MV-4-11 (cell line): Measurements from ENCODE around the gene OSBPL6.

Source experiments
- DNase-seq: peaks from one replicate; lab custom pipeline; 2025; lab: John Stamatoyannopoulos, UW

The OSBPL6 gene

DNA sequence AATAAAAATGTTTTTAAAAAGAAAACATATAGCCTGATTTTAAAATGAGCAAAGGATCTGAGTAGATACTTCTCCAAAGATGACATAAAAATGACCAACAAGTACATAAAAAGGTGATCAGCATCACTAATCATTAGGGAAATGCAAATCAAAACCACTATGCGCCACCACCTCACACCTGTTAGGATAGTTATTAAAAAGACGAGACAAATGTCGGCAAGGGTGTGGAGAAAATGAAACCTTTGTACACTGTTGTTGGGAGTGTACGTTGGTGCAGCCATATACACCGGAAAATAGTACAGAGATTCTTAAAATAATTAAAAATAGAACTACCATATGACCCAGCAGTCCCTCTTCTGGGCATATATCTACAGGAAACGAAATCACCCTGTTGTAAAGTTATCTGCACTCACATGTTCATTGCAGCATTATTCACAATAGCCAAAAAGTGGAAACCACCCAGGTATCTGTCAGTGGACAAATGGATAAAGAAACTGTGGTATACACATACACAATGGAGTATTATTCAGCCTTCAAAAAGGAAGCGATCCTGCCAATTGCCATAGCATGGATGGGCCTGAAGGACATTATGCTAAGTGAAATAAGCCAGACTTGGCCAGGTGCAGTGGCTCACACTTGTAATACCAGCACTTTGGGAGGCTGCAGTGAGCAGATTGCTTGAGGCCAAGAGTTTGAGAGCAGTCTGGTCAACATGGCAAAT, 165.0 kb downstream of the OSBPL6 start:
- DNase-seq, result no peak

DNA sequence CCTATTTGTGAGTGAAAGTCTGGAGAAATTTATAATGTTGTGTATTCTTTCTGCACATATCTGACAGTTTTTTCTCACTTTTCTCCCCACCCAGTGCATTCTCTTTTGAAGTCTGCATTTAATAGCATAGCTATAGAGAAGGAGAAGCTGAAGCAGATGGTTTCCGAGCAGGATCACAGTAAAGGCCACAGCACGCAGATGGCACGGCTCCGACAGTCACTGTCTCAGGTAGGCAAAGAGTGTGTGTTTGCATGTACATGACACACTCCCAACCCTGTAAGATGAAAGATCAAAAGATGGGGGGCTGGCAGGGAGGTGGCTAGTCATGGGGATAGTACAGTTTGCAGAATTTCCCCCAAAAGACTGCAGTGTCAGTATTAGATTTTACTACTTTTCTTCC, 167.3 kb downstream of the OSBPL6 start:
- DNase-seq, result no peak

DNA sequence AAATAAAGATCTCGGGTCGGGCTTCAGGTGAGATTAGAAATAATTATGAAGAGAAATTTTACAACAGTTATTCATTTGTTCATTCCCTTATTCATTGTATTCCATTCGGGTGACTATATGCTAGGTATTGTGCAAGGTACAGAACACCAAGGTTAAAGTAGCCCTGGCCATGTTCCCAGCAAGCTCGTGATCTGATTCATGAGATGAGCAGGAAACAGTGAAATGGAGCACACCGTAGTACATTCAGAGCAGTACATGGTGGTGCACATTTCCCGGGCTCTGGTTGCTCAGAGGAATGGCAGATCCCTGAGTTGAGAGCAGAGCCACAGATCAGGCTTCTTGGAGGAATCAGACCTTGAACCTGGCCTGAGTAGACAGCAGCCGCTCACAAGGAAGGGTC, 168.9 kb downstream of the OSBPL6 start:
- DNase-seq, result no peak

DNA sequence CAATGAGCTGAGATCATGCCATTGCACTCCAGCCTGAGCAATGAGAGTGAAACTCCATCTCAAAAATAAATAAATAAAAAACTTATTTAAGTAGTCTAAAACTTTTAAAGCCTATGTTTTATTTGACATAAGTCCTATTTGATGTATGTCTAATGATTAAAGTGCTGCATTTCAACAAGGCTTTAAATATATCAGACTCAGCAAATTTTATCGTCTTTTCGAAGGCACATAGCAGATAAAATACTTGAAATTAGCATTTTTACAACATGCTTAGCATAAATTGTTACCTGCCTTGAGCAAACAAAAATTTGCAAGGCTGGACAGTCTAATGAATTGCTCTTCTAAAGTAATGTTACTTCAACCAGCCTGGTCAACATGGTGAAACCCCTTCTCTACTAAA, 170.8 kb downstream of the OSBPL6 start:
- DNase-seq, result no peak

DNA sequence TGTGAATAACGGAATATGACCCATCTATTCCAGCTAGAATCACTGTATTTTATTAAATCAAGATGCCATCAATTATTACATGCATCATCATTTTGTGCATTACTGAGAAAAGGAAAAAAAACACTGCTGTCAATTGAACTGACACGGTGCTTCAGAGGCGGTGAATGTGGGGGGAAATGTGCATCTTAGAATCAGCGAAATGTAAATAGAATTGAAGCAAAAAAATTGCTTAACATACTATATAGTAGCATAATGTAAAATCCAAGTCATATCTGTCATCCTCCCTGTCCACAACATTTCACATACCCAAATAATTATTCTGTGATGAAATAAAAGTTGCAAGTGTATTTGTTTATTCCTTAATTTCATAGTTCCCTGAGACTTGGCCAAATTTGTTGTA, 172.1 kb downstream of the OSBPL6 start:
- no peak for DNase-seq

DNA sequence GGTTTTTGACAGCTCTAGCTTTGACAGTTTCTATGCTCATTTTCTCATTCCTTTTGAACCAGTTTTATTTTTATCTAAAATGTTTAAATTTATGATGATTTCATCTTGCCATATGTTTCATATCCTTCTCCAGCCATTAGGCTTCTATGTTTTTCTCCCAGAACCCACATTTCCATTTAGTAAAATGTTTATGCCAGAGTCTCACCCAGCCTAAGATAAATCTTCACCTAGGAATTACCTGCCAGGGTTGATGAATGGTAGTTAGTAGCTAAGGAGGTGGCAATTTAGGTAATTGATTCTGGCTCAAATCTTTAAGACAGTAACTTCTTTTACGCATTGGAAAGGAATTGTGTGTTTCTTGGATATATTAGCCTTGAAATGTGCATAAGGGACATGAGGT, 173.0 kb downstream of the OSBPL6 start:
- no peak for DNase-seq

DNA sequence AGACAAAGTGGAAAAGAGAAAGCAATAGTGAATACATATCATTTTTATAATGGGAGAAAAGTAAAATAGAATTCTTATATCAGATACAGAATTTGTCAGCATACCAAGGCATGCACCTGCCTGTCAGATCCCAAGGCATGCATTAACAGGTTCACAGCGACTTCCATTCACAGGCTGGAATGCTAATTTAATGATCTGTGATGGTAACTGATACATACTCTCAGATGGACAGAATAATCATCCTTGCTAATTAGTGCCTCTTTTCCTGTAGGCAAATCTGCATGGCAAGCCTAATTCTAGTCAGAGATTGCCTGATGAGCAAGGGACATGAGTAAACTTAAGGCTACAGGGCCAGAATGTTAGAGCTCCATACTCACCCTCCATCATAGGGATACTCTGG, 180.6 kb downstream of the OSBPL6 start:
- DNase-seq, result no peak

DNA sequence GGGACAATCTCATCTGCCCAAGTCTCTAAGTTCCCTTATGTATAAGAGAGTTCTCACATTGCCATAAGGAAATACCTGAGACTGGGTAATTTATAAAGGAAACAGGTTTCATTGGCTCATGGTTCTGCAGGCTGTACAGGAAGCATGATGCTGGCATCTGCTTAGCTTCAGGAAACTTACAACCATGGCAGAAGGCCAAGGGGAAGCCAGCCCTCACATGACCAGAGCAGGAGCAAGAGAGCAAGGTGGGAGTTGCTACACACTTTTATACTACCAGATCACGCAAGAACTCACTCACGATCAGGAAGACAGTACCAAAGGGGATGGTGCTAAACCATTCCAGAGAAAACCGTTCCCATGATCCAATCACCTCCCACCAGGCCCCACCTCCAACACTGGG, 182.7 kb downstream of the OSBPL6 start:
- DNase-seq, result no peak

DNA sequence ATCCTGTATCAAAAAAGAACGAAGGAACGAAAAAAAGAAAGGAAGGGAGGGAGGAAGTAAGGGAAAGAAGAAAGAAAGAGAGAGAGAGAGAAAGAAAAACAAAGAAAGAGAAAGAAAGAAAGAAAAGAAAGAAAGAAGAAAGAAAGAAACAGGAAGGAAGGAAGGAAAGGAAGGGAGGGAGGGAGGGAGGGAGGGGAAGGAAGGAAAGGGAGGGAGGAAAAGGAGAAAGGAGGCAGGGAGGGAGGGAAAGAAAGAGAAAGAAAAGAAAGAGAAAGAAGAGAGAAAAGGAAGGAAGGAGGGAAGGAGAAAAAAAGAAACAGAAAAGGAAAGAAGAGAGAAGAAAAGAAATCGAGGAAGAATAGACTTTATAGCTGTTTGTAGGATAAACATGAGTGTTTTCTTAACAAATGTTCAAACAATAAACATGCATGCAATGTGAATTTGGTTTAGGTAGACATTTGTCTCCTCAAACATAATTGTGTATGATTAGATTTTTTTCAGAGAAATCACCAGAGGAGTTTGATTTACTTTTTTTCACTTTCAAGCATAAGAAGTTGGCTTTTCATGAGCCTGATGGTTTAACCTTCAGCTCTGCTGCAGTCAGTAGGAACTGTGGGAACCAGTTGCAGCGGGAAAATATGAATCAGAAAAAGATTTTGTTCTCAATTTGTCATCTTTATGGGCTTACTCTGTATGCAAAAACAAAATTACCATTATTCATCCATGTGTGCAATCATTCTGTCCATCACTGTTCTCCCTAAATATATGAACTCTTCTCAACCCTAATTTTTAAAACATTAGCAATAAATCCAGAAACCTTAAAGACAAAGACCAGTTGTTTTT, 185.1 kb downstream of the OSBPL6 start:
- DNase-seq, result no peak

DNA sequence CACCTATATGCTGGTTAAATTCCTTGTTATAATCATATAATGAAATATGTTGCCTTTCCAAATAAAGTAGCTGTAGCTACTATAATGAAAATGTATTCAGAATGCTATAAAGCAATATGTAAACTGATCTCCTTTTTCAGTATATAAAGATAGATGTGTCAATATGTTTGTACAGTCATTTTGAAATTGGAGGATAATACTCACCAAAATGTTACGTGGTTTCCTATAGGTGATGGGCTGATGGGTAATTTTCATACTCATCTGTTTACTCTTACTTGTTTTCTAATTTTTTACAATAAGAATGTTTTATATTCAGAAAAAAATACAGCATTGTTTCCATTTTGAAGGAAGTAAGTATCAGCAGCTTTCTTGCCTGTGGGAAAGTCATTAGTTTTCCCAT, 186.5 kb downstream of the OSBPL6 start:
- no peak for DNase-seq

DNA sequence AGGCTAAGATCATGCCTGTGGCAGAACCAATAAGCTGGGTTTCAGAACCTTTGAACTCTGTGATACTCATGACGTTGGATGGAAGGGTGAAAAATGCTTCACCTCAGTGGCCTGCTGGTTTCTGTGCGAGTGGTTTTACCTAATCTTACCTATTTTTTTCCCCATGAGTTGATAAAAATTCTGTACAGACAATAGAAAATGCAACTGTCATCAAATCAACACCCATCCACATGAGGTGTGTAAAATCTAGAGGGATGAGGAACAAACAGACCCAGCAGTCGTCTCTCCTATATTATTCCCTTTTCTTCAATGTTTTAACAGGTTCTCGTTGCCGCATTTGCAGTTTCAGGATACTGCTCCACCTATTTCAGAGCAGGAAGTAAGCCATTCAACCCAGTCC, 189.4 kb downstream of the OSBPL6 start:
- no peak for DNase-seq

DNA sequence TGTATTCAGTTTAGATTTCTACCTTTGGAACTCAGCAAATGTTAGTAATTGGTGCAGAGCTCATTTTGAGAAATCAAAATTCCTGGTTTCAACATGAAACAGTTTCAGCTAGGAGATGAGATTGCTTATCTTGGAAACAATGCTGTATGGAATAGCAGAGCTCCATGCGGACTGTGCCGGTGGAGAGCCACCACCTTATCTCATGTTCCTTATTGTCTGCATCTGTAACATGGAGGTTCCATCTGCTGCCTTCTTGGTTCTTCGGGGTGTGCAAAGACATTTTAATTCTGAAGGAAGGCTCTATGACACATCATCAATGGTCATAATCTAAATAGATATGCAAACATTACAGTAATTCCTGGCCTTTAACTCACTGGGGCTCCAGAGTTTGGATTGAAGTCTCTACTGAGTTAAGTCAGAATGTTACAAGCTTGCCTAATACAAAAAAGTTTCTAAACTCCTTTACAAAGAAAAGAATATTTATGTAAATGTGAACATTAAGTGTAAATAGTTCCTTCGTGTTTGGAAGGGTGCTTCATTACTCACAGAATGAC, 191.4 kb downstream of the OSBPL6 start:
- no peak for DNase-seq

DNA sequence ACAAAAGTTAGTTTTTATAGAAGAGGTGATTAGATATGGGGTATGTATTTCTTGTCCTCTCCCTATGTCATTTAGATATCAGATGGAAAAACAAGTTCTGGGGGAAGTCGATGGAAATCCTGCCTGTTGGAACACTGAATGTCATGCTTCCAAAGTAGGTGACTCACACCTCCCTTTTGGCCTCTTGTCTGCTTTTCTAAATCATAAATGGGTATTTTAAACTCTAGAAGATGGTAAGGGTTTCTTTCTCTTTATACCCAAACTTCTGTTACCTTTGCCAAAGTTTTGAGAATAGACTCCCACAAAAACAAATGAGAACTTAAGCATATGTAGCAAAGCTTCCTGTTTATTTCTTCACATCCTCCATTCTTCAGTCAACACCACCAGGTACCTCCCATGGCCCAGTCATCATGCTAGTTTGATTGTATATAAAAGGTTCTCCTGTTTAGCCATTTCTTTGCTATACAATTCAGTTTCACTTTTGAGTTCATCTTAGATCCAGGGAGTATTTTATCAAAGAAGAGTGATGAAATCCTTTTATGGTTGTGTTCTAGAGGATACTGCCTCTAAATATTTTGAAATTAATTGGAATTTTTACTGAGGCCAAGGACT, 192.8 kb downstream of the OSBPL6 start:
- DNase-seq, result no peak

DNA sequence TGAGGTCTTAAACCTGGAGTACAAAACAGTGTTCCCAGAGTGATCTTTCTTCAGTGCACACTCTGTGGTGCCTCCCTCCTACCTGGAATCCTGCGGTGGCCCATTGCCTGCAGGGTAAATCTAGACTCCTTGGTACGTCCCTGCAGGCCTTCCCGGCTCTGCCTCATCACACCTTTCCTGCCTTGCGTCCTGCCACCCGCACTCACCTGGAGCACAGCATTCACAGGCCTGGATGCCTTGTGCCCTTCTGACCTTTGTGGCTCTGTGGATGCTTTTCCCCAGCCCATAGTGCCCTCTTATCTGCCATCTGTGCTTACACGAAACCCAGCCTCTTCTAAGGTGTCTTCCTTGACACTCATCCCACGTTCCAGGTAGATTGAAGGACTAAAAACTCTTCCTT, 194.0 kb downstream of the OSBPL6 start:
- no peak for DNase-seq

DNA sequence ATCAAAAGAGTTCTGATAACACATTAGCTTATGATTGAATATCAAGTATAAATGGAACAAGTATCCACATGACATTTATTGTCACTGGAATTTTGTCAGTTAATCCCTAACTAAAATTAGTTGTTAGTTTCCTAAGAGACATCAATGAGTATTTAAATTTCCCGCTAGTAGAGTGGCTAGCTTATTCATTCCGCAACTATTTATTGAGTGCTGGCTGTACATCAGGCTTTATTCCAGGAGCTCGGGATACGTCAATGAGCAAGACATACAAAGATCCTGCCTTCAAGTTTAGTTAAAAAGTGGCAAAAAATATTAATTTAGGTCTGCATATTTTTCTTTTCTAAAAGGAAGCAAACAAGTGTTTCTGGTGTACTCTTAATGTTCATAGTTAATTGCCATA, 197.4 kb downstream of the OSBPL6 start:
- DNase-seq, result no peak

DNA sequence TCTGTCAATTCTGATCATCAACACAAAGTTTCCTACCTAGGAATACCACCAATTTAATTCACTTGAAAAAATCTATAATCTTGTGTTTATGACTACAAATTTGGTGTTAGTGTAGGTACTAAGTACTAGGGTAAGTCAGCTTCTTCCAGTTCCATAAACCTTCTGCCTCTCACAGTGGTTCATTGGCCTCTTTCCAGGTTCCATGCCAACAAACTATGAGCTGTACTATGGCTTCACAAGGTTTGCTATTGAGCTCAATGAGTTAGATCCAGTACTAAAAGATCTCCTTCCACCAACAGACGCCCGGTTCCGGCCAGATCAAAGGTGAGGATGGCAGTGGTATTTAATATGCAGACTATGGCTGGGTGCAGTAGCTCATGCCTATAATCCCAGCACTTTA, 197.9 kb downstream of the OSBPL6 start:
- DNase-seq, result no peak

DNA sequence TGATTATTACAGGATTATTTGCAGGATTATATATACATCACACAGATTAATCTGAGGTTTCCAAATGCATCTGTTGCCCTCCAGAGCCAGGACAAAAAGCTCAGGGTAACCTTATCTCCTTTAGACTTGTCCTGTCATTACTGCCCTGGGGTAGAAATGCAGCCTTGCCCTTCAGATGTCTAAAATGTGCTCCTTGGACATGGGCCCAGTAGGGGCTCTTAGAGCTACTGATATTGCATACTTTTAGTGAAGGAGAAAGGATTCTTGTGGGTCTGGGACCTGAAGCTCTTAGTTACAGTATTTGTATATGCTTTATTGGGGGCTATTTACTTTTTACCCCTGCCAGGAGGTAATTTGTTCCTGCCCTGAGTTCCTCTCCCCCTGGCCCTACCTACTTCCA, 200.5 kb downstream of the OSBPL6 start:
- no peak for DNase-seq

DNA sequence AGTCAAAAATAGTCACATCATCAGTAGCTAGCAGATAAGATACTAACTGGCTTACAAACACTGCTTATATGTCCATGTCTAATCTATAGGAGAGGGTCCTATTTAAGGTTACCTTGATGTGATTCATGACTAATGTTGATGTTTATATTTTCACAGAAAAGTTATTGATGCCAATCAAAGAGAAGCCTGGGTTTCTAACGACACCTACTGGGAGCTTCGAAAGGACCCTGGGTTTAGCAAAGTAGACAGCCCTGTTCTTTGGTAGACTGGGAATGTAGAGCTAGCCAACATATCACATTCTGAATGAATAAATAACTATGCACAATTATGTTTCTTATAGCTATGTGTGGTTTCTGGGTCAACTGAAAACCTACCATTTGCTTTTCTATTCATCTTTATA, 201.0 kb downstream of the OSBPL6 start:
- no peak for DNase-seq

DNA sequence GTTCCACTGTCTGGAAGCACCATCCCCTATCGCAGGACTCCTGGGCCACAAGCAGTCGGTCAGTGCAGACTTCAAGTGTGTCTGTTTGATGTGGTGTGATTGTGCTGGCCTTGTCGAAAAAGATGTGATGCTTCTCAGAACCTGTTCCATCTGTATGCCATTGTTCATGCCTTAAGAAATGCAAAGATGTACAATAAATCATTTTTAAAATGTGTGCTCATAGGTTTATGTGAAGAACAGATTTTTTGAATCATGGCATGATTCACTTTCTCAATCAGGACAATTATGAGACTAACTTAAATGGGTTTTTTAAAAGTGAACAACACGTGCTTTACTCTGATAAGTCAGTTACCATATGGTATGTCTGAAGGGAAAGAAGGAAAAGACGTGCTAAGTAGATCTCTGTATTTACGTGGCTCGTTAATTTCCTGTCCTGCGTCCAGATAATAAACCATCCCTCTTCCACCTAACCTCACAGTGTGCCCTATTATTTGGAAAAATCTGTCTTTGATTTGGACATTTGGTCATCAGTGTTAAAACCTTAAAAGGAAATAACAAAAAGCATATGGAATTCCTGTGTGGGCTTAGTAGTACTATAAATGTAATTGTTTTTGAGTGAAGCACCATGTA, 201.7 kb downstream of the OSBPL6 start:
- no peak for DNase-seq

DNA sequence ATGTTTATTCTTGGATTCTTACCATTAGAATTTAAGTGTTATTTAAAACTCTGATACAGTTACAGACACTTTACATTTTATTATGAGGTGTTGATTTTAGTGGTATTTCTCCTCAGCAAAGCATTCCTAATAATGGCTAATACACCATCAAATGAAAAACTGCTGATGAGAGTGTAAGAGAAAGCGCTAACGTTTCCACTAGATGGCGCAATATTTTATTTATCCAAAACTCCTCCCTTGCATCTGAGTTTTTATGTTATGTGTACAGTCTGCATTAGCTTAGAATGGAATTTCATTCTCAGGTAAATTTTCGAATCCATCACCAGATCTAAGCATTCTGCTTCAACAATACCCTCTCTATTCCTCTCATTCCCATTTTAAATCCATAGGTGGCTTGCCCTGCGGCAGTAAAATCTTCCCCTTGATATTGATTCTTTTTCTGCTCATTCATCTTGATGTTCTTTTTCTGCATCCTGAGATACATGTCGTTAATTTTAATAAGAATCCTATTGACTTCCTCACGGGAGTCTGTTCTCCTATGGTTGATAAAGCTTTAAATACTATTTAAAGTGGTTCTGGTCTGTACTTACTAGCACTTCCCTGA, 202.8 kb downstream of the OSBPL6 start:
- DNase-seq, result peak; percentile 31

DNA sequence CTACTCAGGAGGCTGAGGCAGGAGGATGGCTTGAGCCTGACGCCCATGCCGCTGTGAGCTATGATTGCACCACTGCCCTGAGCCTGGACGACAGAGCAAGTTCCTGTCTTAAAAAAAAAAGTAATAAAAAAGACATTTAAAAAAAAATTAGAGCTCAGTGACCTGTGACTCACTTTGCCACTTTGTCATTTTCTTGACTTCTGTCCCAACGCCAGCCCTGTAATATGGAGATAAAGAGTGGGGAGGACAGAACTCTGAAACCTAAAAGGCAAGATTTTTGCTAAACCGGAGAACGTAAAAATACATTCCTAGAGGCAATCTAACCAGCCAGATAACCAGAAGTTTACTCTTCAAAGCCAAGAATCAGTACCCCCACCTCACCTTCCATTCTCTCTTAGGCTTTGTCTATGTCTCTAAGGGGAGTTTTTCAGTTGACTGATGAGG, 207.7 kb downstream of the OSBPL6 start:
- peak; percentile 31 for DNase-seq
